ENCODE results near the gene SUSD3.

GRCh38 chr9:93129691-93130500, 71.4 kb downstream of the SUSD3 start:
- no peak for TF ChIP-seq POLR2A (IDR thresholded peaks at IDR 0.05; ENCODE audit: low read depth, low read length)
- TF ChIP-seq POLR2AphosphoS5 (IDR thresholded peaks at IDR 0.05; ENCODE audit: low read depth, low read length): no peak
- TF ChIP-seq TAF1 (IDR thresholded peaks at IDR 0.05; ENCODE audit: low read depth, low read length): no peak

All from GM12891 (cell line).